LNCaP clone FGC (cell line): ENCODE results near the gene PDZRN3.

Experiments used
- DNase-seq: peaks from one replicate; pipeline ENCODE4 v3.0.0-alpha.2; 2011; ENCODE audit warnings: low read depth
- H3K4me3 ChIP-seq: 2 replicates; pipeline ENCODE4 v1.5.1; 2011; ENCODE audit warnings: mild to moderate bottlenecking, low read depth, low read length, control low read depth
- CTCF ChIP-seq: IDR thresholded peaks from 2 replicates; pipeline ENCODE4 v1.5.1; 2012; ENCODE audit warnings: mild to moderate bottlenecking; ENCODE audit not compliant: control insufficient read depth, insufficient read depth; ENCODE audit errors: extremely low read depth

Gene PDZRN3

GRCh38 chr3:73461547-73461946 is 163.2 kb downstream of the PDZRN3 start:
- no peak for DNase-seq
- no peak for TF ChIP-seq CTCF
- H3K4me3 ChIP-seq: no peak overlapping the region

GRCh38 chr3:73459711-73460110 is 165.0 kb downstream of the PDZRN3 start:
- DNase-seq: no peak
- H3K4me3 ChIP-seq: no peak overlapping the region
- no peak for TF ChIP-seq CTCF

DNA sequence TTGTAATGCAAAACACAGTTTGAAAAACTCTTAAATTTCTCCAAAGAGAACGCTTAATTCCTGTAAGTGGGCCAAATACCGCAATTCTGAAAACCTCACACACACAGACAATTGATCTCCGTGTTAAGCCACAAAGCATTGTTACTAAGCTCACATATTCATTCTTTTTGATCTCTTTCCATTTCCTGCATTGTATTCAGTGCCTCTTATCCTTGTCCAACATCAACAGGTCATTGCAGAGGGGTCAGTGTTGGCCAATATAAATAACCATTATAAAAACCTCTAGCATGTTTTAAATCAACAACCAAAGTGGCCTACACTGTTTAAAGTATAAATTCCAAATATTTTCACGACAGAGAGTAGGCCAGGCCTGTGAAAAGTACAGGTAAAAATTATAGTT is 171.1 kb downstream of the PDZRN3 start:
- no peak overlapping the region for H3K4me3 ChIP-seq
- no peak for TF ChIP-seq CTCF
- peak; percentile 33 for DNase-seq

DNA sequence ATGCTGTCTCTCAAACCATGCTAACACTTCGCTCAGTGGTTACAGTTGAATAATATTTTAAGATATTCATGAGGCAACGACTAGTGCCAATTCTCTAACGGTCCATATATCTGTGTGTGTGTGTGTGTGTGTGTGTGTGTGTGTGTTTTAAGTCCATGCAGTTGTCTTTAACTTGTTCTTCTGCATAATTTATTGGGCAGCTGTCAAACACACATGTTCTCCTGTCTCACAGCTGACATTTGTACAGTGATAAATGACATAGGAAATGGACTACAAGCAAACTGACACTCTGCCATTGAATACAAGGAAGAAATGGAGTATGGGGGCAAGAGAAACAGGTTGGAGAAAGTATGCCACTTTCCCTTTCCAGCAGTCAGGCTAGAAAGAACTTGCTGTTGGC is 172.0 kb downstream of the PDZRN3 start:
- DNase-seq: no peak
- no peak for TF ChIP-seq CTCF
- H3K4me3 ChIP-seq: no peak overlapping the region

- no peak for TF ChIP-seq CTCF
These were observed 173.3 kb downstream of the PDZRN3 start for GRCh38 chr3:73451301-73451944.

DNA sequence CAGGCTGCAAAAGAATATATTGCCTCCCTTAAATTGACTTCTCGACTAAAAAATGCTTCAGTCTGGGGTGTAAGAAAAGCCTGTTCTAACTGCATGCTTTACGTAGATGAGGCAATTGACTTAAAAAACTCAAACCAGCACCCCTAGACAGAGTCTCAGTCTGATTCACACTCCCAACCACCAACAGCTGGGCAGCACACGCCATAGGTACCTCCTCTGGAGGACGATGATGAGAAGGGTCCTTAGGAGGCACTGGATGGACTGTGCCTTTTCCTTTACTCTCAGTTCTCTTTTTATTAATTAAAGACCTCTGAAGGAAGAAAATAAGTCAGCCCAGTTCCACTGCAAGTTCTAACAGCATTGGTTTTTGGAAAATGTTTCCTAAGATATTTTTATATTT is 175.0 kb downstream of the PDZRN3 start:
- no peak for TF ChIP-seq CTCF
- DNase-seq: no peak
- no peak overlapping the region for H3K4me3 ChIP-seq

More at GRCh38 chr3:73451301-73451944, 173.3 kb downstream of the PDZRN3 start:
- DNase-seq: peak; percentile 93
- H3K4me3 ChIP-seq: peak overlapping the region; percentile 13

DNA sequence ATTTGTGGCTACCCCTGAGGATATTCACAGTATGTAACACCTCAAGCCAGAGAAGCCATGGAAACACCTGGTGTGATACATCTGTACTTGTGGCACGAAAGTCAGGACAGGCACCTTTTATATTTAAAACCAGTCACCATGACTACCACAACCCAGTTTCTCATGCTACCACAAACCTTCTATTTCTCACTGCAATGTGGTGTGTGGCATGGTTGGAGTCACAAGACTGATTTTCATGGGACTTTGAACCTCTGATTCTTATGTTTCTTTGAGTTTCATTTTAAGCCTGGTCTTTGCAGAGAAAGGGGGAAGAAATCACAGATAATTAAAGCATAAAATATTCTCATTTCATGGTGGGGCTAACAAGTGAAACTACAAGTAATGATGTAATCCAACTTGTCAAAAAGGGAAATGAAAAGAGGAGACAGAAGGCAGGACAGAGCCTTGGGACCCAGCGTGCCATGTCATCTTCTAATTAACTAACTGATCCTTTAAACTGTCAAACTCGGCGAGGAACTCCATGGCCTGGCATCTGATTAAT is 175.9 kb downstream of the PDZRN3 start:
- no peak for DNase-seq
- H3K4me3 ChIP-seq: no peak overlapping the region
- TF ChIP-seq CTCF: no peak
